ENCODE measurements around the gene UBAC2.

- TF ChIP-seq CTCF (IDR thresholded peaks at IDR 0.05) = no peak
- no peak for TF ChIP-seq EZH2 (IDR thresholded peaks at IDR 0.05)
- no peak for TF ChIP-seq EZH2phosphoT487 (IDR thresholded peaks at IDR 0.05)
Measured at GRCh38 chr13:99255271-99255670, 54.6 kb downstream of the UBAC2 start.

All from neural progenitor cell (in vitro differentiated cells).